Epithelial cell of proximal tubule (primary cell): ENCODE data around the gene CHCHD10. TPM values are rescaled to one million over a fixed set of nuclear protein-coding genes. Genes with fewer than 3 reads are reported as not detected.
"Not testable (repeated sequence)": the region's sequence is repeated elsewhere in the genome, so short reads cannot be mapped to it uniquely, and the experiment has no call there.

ENCODE experiments used
- DNase-seq: peaks from one replicate; pipeline ENCODE4 v3.0.0-alpha.2; 2011; ENCODE audit warnings: low read depth
- H3K4me3 ChIP-seq: 2 replicates; pipeline ENCODE4 v1.5.1; 2011; ENCODE audit warnings: low read depth, mild to moderate bottlenecking, low read length
- total RNA-seq: library from RNA; depleted of rRNA; stranded (reverse); fragments of >200 nt; gene quantifications from 2 replicates; pipeline ENCODE4 v1.2.3, GENCODE V29; 2015
- TF ChIP-seq, protein P1 (sequence below): conservative IDR thresholded peaks from 2 replicates; pipeline ENCODE4 v1.5.1; 2012; ENCODE audit warnings: low read depth, mild to moderate bottlenecking, low read length

Gene CHCHD10
- total RNA-seq, 1 donor from 2014 or later, result 37.1 TPM

DNA sequence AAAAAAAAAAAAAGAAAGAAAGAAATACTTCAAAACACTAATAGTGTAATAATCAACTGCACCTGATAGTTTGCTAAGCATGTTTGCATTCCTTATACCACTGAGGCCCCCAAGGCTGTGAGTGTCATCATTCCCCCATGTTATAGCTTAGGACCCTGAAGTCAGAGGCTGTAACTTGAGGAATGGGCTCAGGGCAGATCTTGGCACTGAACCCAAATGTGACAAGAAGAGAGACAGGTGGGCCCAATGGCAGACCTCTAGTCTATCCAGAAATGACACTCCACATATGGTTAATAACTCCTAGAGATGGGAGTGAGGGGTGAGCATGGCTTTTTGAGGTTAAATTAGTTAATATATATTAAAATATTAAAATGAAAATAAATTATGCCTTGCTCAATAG is 30.1 kb downstream of the CHCHD10 start:
- no peak overlapping the region for H3K4me3 ChIP-seq
- TF ChIP-seq, protein P1, sequence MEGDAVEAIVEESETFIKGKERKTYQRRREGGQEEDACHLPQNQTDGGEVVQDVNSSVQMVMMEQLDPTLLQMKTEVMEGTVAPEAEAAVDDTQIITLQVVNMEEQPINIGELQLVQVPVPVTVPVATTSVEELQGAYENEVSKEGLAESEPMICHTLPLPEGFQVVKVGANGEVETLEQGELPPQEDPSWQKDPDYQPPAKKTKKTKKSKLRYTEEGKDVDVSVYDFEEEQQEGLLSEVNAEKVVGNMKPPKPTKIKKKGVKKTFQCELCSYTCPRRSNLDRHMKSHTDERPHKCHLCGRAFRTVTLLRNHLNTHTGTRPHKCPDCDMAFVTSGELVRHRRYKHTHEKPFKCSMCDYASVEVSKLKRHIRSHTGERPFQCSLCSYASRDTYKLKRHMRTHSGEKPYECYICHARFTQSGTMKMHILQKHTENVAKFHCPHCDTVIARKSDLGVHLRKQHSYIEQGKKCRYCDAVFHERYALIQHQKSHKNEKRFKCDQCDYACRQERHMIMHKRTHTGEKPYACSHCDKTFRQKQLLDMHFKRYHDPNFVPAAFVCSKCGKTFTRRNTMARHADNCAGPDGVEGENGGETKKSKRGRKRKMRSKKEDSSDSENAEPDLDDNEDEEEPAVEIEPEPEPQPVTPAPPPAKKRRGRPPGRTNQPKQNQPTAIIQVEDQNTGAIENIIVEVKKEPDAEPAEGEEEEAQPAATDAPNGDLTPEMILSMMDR, result no peak
- DNase-seq, result no peak

DNA sequence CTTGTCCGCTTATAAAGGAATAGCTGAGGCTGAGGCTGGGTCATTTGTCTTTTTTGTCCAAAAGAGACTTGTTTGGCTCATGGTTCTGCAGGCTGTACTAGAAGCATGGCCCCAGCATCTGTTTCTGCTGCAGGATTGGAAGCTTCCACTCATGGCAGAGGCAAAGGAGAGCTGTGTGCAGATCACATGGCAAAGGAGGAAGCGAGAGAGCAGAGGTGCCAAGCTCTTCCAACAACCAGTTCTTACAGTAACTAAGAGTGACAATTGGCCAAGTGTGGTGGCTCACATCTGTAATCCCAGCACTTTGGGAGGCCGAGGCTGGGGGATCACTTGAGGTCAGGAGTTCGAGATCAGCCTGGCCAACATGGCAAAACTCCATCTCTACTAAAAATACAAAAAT is 39.7 kb downstream of the CHCHD10 start:
- DNase-seq, H3K4me3 ChIP-seq: not testable (repeated sequence)

DNA sequence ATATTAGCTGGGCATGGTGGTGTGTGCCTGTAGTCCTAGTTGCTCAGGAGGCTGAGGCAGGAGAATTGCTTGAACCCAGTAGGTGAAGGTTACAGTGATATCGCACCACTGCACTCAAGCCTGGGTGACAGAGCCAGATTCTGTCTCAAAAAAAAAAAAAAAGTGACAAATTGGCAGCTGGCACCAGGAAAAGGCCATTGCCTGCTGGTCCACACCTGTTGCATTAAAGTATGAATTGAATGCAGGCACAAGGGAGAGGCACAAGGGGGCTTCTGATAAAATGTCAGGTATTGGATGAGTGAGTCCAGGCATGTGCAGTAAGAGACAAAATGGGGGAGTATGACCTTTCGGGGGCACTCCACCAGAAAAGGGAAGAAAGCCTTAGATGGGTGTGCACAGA is 45.0 kb downstream of the CHCHD10 start:
- DNase-seq, result no peak
- TF ChIP-seq, protein P1, result no peak
- H3K4me3 ChIP-seq, result no peak overlapping the region

DNA sequence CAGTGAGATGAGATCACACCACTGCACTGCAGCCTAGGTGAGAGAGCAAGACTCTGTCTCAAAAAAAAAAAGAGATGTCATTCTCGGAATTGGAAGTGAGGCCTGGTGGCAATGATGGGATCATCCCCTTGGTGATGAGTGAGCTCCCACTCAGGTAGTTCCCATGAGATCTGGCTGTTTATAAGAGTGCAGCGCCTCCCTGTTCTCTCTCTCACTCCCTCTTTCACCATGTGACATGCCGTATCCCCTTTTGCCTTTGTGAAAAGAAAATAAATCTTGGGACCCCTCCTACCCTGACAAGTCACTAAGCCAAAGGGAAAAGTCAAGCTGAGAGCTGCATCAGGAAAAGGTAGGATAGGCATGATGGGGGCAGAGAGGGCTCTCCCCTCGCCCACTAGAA is 45.6 kb downstream of the CHCHD10 start:
- no peak for DNase-seq
- TF ChIP-seq, protein P1, result no peak

DNA sequence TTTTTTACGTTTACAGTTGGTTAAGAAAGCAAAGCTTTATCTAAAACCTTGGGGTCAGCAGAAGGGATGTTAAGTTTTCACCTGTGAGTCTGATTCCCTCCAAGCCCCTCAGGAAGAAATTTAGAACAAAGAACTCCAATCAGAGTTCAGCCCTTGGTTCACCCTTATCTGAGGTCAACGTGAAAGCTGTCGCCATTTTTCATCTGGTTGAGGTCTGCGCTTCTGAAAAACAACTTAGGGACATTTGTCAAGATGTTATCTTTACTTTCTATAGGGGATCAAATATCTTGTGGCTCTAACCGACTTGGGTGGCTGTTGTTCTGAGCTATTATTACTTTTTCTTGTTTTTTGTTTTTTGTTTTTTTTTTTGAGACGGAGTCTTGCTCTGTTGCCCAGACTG is 46.9 kb downstream of the CHCHD10 start:
- TF ChIP-seq, protein P1, result no peak
- no peak overlapping the region for H3K4me3 ChIP-seq

More for the DNA sequence above, 45.6 kb downstream of the CHCHD10 start:
- H3K4me3 ChIP-seq, result no peak overlapping the region

DNA sequence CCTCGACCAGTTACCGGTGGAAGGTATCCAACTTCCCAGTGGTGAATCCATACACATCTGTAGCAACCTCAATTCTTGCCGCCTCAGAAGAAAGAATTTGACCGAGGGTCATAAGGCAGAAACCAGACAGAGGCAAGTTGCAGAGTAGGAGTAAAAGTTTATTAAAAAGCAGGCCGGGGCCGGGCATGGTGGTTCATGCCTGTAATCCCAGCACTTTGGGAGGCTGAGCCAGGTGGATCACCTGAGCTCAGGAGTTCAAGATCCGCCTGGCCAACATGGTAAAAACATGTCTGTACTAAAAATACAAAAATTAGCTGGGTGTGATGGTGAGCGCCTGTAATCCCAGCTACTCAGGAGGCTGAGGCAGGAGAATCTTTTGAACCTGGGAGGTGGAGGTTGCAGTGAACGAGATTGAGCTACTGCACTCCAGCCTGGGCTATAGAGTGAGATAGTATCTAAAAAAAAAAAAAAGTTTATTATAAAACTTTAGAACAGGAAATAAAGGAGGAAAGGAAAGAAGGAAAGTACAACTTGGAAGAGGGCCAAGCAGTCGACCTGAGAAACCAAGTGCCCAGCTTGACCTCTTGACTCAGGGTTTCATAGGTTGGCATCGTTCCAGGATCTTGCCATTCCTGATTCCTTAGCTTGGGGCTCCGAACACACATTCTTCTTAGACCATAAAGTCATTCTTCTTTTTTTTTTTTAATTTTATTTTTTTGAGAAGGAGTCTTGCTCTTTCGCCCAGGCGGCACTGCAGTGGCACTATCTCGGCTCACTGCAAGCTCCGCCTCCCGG is 49.2 kb downstream of the CHCHD10 start:
- TF ChIP-seq, protein P1, result no peak
- no peak overlapping the region for H3K4me3 ChIP-seq
- peak; percentile 41 for DNase-seq

More for the DNA sequence above, 46.9 kb downstream of the CHCHD10 start:
- DNase-seq, result no peak

DNA sequence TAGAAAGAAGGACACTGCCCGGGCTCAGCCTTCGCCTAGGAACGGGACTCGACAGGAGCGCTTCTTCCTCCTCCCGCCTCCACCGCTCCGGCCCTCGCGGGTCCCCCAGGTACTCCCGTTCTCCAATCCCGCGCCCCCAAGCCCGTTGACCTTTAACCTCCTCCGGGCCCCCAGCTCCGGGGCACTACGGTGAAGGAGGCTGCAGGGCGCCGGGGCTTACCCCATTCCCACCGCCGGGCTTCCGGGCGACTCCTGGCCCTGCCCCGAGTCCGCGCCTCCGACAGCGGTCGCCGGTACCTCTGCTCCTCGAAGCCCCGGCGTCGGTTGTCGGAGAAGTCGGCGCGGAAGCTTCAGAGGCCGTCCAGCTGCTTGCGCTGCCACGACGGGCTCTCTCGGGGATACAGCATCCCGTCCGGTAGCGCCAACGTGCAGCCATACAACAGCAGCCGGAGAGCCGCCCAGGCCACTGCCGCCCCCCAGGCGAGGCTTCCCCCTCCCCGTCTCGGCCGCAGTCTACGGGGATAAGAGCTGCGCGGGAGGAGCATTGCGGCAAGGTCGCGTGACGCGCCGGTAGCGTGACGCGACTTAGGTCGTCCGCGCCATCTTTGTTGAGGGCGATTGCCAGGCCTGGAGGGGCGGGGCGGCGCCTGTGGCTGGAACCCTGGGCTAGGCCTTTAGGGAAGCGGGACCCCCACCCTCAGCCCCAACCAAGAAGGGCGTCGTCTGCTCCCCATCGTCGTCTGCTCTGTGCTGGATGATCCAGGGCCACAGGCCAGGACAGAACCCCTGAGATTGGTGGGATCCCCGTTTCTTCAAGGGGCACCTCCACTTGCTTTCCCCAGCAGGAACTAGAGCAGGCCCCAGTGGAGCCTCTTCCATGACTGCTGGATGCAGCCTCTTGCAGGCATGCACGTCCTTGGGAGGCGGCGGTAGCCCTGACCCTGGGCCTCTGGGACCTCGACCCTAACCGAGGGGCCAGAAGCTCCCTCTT is 50.7 kb downstream of the CHCHD10 start:
- peak overlapping the region; percentile 90 for H3K4me3 ChIP-seq
- TF ChIP-seq, protein P1, result no peak
- DNase-seq, result no peak
